IMR-90 (cell line): ENCODE measurements around the gene SPRY1.

Experiments
- BHLHE40 ChIP-seq: fragments of 150-350 bp; IDR thresholded peaks from 2 replicates; pipeline ENCODE4 v1.6.1; 2016; ENCODE audit warnings: mild to moderate bottlenecking, low read depth, low read length
- ELK1 ChIP-seq: fragments of 150-350 bp; IDR thresholded peaks from 2 replicates; pipeline ENCODE4 v1.6.1; 2016; ENCODE audit warnings: low read depth, mild to moderate bottlenecking, low read length, moderate library complexity, borderline replicate concordance
- MAZ ChIP-seq: IDR thresholded peaks from 2 replicates; pipeline ENCODE4 v1.6.1; 2012; ENCODE audit warnings: low read depth, mild to moderate bottlenecking, low read length, improper control_type of control experiment, moderate library complexity, borderline replicate concordance
- MXI1 ChIP-seq: IDR thresholded peaks from 2 replicates; pipeline ENCODE4 v1.6.1; 2012; ENCODE audit warnings: low read depth, mild to moderate bottlenecking, low read length, moderate library complexity, borderline replicate concordance
- NFE2L2 ChIP-seq: fragments of 150-350 bp; IDR thresholded peaks from 2 replicates; pipeline ENCODE4 v1.6.1; 2016; ENCODE audit warnings: low read depth, mild to moderate bottlenecking, low read length
- POLR2A ChIP-seq: IDR thresholded peaks from 2 replicates; pipeline ENCODE4 v1.6.1; 2012; ENCODE audit warnings: mild to moderate bottlenecking, low read depth, low read length
- RAD21 ChIP-seq: IDR thresholded peaks from 2 replicates; pipeline ENCODE4 v1.6.1; 2012; ENCODE audit warnings: low read length, improper control_type of control experiment
- RCOR1 ChIP-seq: IDR thresholded peaks from 2 replicates; pipeline ENCODE4 v1.6.1; 2012; ENCODE audit warnings: mild to moderate bottlenecking, low read length, improper control_type of control experiment; ENCODE audit not compliant: insufficient replicate concordance
- SMC3 ChIP-seq: fragments of 150-350 bp; IDR thresholded peaks from 2 replicates; pipeline ENCODE4 v1.6.1; 2016; ENCODE audit warnings: low read depth, mild to moderate bottlenecking, antibody characterized with exemption, low read length, moderate library complexity
- TF ChIP-seq, protein P1 (sequence below): conservative IDR thresholded peaks from 2 replicates; pipeline ENCODE4 v1.5.1; 2012; ENCODE audit warnings: mild to moderate bottlenecking, low read depth, low read length, improper control_type of control experiment

DNA sequence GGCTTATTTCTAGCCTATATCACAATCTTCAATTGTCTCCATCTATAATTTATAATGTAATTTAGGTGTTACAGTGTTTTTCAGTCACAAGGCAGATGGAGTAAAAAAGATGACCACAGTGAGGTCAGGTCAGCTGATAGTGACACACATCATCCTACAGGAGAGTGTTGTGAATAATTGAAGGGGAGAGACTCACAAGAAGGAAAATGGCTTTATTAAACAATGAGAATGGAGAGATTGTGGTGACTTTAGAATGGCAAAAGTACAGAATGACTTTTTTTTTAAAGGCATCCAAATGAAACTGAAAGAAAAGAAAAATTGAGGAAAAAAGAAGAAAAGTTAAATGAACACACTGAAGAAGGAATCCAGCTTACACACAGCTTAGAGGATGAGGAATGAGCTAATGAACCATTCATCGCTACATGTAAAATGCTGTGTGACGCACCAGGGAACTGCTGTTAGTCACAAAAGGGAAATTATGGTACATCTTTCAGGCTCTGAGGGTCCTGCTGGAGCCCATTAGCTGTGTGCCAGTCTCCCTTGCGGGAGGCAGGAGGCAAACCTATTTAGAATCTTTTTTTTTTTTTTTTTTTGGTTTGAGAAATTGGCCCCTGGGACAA, 56.6 kb downstream of the SPRY1 start:
- TF ChIP-seq, protein P1, sequence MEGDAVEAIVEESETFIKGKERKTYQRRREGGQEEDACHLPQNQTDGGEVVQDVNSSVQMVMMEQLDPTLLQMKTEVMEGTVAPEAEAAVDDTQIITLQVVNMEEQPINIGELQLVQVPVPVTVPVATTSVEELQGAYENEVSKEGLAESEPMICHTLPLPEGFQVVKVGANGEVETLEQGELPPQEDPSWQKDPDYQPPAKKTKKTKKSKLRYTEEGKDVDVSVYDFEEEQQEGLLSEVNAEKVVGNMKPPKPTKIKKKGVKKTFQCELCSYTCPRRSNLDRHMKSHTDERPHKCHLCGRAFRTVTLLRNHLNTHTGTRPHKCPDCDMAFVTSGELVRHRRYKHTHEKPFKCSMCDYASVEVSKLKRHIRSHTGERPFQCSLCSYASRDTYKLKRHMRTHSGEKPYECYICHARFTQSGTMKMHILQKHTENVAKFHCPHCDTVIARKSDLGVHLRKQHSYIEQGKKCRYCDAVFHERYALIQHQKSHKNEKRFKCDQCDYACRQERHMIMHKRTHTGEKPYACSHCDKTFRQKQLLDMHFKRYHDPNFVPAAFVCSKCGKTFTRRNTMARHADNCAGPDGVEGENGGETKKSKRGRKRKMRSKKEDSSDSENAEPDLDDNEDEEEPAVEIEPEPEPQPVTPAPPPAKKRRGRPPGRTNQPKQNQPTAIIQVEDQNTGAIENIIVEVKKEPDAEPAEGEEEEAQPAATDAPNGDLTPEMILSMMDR: no peak
- TF ChIP-seq ELK1 (no peak), RCOR1 (no peak), SMC3 (no peak), MAZ (no peak), POLR2A (no peak), RAD21 (no peak), NFE2L2 (no peak), BHLHE40 (no peak), MXI1 (no peak)
